H4 (cell line): ENCODE results near the gene GTF2H1. TPM values are rescaled to one million over a fixed set of nuclear protein-coding genes. Genes with fewer than 3 reads are reported as not detected.
"Not testable (repeated sequence)": the region's sequence is repeated elsewhere in the genome, so short reads cannot be mapped to it uniquely, and the experiment has no call there.

Experiments used
- DNase-seq: peaks from one replicate; pipeline ENCODE4 v3.0.0-alpha.2; 2015; ENCODE audit warnings: low spot score
- total RNA-seq: library from RNA; depleted of rRNA; stranded (reverse); fragments of >200 nt; shearing (Covaris generic); gene quantifications from 2 replicates; pipeline ENCODE4 v1.2.3, GENCODE V29; 2014

GTF2H1 gene
- total RNA-seq, 1 experiment from 2014 or later: 83.3 TPM

DNA sequence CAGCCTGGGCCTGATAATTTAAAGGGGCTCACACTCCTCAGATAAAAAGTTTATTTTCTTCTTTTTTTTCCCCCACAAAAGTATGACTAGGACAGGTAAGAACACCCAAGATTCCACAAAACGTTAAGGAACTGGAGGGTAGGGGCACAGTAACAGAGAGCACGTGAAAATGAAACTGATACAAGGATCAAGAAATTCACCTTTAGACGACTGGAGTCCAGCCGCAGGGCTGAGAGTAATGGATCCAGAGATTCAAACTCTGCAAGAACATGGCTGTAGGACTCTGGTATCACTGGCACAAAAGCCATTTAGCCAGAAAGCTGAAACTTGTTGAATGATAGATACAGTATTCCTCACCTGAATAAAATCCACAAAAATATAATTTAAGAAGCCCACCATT is 4.8 kb upstream of the GTF2H1 start:
- no peak for DNase-seq

DNA sequence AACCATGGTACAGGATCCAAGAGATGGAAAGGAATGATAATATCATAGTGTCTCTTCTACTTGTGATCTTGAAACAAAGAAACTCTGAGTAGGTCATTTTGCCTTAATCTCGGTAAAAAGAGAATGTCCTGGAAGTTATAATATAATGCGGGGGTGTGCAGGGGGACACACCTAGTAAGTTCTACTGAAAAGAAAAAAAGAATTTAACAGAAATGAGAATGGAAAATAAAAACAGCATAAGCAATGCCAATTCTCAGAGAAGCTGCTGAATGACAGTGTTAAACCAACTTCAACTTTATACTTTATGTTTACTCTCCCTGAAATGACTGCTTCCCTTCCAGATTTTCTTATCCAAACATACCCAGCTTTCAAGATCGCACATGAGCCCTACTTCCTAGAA is 2.5 kb upstream of the GTF2H1 start:
- no peak for DNase-seq

DNA sequence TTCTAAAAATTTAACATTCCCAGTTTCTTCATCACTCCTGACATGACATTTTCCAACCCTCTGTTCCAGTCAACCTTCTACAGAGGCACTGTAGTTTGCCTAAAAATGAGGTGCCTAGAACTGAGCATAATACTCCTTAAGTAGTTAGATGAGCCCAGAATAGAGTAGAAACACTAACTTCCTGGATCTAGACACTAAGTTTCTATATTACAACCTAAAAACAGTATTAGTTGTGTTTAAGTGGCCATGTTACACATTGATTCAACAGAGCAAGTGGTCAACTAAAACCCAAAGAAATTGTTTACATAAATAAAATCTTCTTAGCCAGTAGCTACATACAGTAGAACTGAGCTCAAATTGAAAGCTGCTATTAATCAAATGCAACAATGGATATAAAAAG is 1.8 kb upstream of the GTF2H1 start:
- DNase-seq: no peak

DNA sequence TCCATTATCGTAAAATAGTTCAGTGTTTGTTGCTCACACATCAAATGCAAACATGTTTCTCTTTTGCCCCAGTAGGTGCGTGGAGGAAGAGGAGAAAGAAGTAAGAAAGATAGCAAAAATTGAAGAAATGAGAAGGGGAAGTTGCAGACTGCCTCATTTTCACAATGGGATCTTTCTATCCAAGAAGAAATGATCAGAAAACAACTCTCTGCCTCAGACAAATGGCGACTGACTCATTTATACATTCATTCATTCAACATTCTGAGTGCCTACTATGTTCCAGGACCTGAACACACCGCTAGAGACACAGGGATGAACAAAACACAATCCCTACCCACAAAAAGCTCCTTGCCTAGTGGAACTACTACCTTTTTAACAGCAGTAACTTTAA is 794 bp upstream of the GTF2H1 start:
- DNase-seq: no peak

DNA sequence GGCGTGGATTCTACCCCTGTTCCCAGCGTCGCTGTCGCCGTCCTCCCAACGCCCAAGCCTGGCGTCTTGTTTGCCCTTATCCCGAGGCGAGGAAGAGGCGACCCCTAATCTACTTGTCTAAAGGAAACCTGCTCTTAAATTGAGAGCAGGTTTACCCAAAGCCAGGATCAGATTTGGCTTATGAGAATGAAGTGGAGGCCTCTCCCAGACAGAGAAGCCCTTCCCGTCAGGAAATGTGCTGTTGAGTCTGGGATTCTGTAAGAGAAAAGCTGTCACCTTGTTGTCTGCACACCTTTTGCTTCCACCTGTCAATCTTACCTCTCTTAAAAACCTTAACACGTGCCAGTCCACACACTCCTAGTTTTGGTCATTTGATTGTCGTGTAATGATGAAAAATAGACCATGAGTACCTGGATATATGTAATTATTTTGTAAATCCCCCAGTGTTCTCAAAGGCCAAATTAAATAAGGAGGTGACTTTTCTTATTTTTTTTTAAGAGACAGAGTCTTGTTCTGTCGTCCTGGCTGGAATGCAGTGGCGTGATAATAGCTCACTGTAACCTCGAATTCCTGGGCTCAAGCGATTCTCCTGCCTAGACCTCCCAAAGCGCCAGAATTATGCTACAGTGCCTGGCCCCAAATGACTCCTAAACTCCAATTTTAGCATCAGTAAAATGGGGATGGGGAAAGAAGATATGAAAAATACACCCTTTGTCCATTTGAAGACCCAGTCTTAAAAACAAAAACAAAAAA is 627 bp downstream of the GTF2H1 start:
- no peak for DNase-seq

DNA sequence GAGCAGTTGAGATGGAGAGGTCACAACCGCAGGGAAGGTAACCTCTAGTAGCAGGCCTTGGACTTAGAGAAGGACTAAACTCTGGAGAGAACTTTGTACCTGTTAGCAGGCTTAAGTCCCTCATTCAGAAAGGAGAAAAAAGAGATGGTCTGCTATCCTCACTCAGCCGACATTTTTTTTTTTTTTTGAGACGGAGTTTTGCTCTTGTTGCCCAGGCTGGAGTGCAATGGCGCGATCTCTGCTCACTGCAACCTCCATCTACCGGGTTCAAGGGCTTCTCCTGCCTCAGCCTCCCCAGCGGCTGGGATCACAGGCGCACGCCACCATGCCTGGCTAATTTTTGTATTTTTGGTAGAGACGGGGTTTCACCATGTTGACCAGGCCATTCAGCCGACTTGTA is 1.5 kb downstream of the GTF2H1 start:
- not testable (repeated sequence) for DNase-seq

DNA sequence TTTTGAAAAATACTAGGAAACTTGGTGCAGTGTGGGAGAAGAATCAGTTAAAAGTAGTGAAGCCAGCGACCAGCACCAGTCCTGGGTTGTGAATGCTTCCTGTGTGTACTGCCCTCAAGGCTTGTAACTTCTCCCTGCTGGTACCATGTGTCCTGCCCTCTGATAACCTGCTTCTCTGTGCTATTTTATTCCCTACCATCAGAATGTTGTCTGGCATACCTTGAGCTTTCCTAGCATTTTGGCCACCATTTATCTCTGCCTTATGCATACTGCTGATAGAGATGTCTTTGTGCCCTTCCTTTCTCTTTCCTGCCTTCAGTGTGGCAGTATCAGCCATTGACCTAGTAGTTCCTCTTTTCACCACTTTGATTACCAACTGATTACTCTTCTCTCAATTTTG is 2.0 kb downstream of the GTF2H1 start:
- no peak for DNase-seq

DNA sequence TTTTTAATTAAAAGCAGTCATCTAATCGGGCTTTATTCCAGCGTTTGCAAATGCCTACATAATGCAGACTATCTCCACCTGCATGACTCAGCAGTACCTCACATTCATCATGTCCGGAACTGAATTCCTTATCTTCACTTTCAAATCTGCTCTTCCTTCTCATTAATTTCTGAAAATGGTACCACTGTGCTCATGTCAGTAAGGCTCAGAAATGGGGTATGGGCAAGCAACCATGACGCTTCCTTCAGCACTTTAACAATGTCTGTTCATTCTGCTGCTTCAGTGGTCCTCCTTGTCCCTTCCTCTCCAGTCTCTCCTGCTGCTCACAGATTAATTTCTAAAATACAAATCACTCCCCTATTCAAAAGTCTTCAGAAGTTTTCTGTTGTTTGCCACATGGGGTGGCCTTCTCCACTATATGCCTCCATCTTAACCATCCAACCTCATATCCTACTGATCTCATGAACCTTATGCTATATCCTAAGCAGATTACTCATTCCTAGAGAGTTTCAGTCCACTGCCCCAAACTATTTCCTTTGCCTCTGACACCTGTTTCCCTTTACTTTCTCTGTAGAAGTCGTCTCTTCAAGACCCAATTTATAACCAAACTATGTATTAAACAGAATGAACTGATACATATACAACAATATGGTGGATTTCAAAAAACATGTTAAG is 7.0 kb downstream of the GTF2H1 start:
- DNase-seq: no peak

DNA sequence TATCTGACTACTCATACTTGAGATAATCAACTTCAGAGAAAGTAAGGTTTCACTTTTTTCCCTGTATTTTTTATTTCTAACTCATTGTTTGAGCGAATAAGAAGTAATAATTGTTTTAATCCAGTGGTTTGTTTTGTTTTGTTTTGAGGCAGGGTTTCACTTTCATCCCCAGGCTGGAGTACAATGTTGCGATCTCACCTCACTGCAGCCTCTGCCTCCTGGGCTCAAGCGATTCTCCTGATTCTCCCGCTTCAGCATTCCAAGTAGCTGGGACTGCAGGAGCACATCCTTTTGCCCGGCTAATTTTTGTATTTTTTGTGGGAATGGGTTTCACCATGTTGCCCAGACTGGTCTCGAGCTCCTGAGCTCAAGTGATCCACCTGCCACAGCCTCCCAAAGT is 8.6 kb downstream of the GTF2H1 start:
- DNase-seq: no peak

DNA sequence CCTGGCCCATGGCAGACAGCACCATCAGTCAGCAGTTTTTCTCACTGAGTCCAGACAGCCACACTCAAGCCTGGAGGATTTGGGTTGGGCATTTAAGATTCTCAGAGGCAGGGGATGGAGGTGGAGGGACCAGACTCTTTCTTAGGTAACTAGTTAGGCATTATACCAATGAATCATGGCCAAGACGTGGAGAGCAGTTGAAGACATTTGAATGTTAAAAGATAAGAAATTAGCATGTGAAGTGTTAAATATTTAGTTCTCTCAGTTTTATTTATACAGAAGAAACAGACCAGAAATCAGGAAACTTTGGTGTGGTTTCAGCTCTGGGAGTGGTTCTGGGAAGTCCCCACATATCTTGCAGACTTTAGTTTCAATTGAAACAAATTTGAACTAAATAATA is 9.9 kb downstream of the GTF2H1 start:
- DNase-seq: no peak

DNA sequence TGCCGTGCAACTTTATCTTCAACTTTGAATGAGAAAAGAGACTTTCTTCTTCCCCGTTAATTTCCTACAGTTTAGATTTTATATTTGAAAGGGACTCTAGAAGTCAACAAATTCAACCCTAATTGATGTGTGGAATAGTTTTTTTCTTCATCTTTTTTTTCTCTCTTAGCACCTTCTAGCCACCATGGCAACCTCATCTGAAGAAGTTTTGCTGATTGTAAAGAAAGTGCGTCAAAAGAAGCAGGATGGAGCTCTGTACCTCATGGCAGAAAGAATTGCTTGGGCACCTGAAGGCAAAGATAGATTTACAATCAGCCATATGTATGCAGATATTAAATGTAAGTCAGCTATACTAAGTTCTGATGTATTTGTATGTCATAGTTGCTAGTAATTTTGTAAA is 10.5 kb downstream of the GTF2H1 start:
- no peak for DNase-seq

DNA sequence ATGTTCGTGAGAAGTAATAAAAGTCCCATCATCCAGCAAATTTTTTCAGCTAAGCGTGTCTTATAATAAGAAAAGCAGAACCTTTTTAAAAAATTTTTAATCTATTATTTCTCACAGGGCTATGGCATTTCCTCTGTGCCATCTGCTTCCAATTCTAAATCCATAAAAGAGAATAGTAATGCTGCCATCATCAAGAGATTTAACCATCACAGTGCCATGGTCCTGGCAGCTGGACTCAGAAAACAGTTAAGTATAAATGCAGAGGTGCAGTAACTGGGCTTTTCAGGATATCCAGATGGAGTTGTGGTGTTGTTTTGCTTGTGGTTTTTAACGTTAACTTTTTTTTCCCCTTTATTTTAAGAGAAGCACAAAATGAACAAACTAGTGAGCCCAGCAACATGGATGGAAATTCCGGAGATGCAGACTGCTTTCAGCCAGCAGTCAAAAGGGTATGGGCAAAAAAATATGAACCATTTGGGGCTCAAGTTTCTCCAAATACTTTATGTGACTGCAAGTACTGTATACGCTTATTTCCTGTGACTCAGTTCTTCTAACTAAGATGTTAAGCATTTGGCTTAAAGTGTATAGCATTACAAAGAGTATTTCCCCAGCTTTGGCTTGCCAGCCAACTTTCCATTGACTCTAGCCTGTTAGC is 25.2 kb downstream of the GTF2H1 start:
- DNase-seq: no peak

DNA sequence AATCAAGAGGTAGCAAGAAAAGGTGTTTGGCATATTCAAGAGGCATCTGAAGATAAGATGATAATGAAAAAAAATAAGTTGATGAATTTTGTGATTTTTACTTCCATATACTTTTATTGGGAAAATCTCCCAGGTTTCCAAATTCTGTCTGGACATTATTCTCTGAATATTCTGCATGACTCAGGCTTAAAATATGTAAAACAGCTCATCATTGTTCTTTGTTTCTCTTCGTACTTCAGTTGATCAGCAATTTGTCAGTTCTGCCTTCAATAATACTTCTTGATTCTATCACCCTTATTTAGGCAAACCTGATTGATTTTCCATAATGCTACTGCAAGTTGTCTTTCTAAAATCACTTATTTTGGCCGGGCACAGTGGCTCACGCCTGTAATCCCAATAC is 30.2 kb downstream of the GTF2H1 start:
- DNase-seq: no peak

DNA sequence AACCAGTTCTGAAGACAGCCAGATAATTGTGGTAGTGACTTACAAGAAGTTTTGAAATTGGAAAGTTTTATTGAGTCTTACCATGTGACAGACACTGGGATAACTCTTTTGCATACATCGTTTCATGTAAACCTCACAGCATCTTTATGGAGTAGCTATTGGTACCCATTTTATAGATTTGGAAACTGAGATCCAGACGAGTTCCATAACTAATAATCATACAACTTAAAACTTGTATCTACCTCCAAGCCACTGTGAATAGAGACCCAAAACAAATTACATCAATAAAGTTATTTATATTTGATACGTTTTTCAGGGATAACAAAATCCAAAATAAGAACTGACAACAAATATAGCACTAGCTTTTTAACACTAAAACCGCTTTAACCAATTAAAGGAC is 36.3 kb downstream of the GTF2H1 start:
- DNase-seq: no peak

DNA sequence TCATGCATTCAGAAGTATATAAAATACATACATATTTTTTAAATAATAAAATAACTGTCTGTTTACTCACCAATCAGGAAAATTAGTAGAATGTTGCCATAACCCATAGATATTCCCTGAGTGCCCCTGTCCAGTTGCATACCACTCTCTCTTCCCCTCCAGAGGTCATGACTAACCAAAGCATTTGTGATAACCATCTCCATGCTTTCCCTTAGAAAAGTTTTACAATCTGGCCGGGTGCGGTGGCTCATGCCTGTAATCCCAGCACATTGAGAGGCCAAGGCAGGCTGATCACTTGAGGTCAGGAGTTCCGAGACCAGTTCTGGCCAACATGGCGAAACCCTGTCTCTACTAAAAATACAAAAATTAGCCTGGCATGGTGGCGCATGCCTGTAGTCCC is 38.8 kb downstream of the GTF2H1 start:
- no peak for DNase-seq

DNA sequence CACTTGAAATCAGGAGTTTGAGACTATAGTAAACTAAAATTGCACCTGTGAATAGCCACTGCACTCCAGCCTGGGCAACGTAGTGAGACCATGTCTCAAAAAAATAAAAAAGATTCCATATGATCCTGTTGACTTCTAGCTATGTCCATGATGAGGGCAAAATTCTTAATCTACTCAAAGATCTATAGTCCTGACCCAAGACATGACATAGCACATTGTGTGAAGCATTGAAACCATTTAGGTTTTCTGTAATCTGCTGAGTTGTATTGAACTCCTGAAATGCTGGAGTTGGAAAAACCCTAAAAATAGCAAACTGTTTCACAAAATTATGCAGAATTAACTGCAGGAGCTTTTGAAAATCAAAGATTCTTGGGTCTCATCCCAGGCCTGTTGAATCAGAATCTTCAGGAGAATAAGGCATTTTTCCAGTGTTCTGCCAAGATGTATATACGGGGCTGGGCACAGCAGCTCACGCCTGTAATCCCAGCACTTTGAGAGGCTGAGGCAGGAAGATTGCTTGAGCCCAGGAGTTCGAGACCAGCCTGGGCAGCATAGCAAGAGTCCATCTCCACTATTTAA is 42.2 kb downstream of the GTF2H1 start:
- DNase-seq: no peak

DNA sequence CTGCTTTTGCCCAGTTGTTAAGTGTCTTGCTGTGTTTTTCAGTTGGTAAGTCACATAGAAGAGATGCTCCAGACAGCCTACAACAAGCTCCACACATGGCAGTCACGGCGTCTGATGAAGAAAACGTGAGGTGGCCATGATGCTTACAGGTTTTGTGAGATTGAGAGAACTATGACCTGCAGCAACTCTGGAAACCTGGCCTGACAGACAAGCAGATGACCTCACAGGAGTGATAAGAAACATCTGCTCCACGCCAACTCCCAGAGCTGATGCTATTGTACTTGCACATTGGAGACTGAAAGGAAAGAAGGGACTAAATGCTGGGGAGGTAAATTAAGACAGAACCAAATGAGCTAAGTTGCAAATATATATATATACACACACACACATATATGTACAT is 43.4 kb downstream of the GTF2H1 start:
- no peak for DNase-seq

DNA sequence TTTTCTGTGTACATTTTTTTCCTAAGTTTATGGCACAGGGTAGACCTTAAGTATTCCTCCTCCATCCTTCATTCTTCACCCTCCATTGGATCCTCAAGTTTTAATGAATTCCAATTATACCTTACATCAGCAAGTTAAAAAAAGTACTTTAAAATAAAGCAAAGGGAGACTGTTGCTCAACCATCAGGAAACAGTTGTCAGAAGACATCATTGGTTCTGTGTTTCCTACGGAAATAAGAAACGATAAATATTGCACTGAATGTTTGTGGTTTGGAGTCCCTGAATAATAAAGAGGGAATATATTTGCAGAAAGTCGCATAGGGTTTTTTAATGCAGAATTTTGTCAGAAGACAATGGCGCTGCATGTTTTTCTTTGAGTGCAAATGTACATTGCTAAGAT is 43.9 kb downstream of the GTF2H1 start:
- DNase-seq: no peak

DNA sequence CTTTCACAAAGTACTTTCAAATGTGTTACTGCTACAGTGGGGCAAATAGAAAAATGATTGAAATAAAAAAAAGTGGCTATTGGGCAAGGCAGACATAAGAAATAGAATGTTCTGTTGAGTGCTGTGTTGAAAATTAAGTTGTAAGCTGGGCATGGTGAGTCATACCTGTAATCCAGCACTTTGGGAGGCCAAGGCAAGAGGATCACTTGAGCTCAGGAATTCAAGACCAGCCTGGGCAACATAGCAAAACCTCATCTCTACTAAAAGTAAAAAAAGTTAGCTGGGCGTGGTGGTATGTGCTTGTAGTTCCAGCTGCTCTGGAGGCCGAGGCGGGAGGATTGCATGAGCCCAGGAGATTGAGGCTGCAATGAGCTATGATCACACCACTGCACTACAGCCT is 45.1 kb downstream of the GTF2H1 start:
- no peak for DNase-seq

DNA sequence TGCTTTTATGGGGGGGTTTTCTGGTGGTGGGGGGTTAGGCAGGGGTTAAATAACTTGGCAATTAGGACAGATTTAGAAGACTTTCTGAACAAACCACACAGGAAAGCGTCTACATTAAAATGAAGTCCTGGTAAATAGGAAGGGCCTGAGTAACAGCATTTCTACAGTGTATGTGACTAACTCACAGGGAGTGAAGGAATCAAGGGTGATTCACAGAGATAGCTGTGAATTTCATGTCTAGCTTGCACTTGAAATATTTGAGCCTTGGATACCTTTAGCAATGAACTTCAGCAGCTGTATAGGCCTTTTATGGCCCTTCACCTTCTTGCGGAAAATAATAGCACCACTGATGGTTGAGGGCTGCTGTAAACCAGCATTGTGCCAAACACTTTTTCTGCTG is 45.9 kb downstream of the GTF2H1 start:
- DNase-seq: no peak

DNA sequence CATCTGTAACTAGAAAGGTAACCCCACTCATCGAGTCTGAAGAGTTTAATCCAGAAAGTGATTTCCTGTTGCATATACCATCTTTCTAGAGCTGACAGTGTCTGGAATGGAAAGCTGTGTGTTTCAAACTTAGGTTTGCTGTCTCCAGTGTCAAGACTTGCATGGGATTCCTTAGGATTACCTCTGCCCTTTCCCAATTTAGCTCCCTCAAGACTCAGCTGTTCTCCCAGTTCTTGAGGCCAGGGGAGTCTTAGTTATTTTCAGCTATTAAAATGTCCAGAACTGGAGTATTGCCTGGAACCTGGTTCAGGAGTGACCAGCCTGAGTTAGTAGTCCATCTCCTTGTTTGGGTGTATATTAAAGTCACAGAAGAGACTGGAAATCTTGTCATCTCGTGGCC is 47.0 kb downstream of the GTF2H1 start:
- no peak for DNase-seq

DNA sequence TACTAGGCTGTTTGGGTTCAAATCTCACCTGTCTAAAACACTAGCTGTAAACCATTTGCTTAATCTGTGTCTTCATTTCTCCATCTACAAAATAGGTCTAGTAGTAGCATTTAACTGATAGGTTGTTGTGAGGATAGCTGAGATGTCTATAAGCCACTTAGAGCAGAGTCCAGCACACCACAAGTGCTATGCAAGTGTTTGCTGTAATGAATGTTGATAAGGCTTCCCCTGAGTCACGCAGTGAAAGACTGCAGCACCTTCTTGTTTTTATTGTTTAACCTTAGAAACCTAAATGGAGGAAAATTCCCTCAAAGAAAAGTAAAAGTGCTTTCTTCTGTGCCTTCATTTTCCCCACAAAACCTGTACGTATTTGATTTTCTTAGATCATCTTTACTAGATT is 48.9 kb downstream of the GTF2H1 start:
- DNase-seq: no peak

DNA sequence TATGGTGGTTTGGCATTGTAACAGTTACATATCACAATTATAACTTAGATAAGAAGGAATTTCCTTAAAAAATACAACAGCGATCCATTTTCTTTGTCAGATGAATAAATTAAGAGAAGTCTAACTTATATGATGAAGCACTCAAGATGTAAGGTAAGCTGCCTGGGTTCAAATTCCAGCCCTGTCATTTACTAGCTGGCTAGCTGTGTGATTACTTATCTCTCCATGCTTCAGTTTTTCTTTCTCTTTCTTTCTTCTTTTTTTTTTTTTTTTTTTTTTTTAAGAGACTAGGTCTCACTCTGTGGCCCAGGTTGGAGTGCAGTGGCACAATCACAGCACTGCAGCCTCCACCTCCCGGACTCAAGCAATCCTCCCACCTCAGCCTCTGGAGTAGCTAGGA is 49.8 kb downstream of the GTF2H1 start:
- no peak for DNase-seq
